GM19395 (cell line): ENCODE results near the gene TBC1D32.
"Not testable (repeated sequence)": the region's sequence is repeated elsewhere in the genome, so short reads cannot be mapped to it uniquely, and the experiment has no call there.

ENCODE experiments used
- ATAC-seq: cut with Tn5 transposase; IDR thresholded peaks from one replicate; pipeline ENCODE4 v1.9.1; 2021; ENCODE audit warnings: mild to moderate bottlenecking, moderate library complexity; ENCODE audit not compliant: unreplicated experiment

The TBC1D32 gene

GRCh38 chr6:121334299-121335086, at the start of gene TBC1D32:
Gene TBC1D32 (minus strand): TSS chr6:121334480. CDS start chr6:121334430, 50 bp downstream.
- ATAC-seq = peak; percentile 95

- ATAC-seq = no peak
Observed at GRCh38 chr6:121383478-121383877, 49.2 kb upstream of the TBC1D32 start.

GRCh38 chr6:121382467-121383121, 48.3 kb upstream of the TBC1D32 start:
- ATAC-seq = no peak

- no peak for ATAC-seq
Observed at GRCh38 chr6:121376411-121376810, 42.1 kb upstream of the TBC1D32 start.

- not testable (repeated sequence) for ATAC-seq
Observed at GRCh38 chr6:121374219-121374618, 39.9 kb upstream of the TBC1D32 start.

- ATAC-seq = no peak
Observed at GRCh38 chr6:121365536-121366521, 31.5 kb upstream of the TBC1D32 start.

GRCh38 chr6:121356575-121356974, 22.3 kb upstream of the TBC1D32 start:
- ATAC-seq = no peak

- ATAC-seq = no peak
Observed at GRCh38 chr6:121354764-121355163, 20.5 kb upstream of the TBC1D32 start.

GRCh38 chr6:121352941-121353340, 18.7 kb upstream of the TBC1D32 start:
- no peak for ATAC-seq

GRCh38 chr6:121351916-121352315, 17.6 kb upstream of the TBC1D32 start:
- no peak for ATAC-seq

- no peak for ATAC-seq
Observed at GRCh38 chr6:121349596-121349995, 15.3 kb upstream of the TBC1D32 start.

- ATAC-seq = no peak
Observed at GRCh38 chr6:121347484-121347883, 13.2 kb upstream of the TBC1D32 start.

GRCh38 chr6:121344539-121344938, 10.3 kb upstream of the TBC1D32 start:
- ATAC-seq = no peak

- no peak for ATAC-seq
Observed at GRCh38 chr6:121339639-121340226, 5.5 kb upstream of the TBC1D32 start.

GRCh38 chr6:121338956-121339355, 4.7 kb upstream of the TBC1D32 start:
- ATAC-seq = no peak

- ATAC-seq = no peak
Observed at GRCh38 chr6:121338366-121338765, 4.1 kb upstream of the TBC1D32 start.

GRCh38 chr6:121335087-121336008, 1.1 kb upstream of the TBC1D32 start:
- no peak for ATAC-seq

GRCh38 chr6:121333694-121334093, 586 bp downstream of the TBC1D32 start:
- not testable (repeated sequence) for ATAC-seq

GRCh38 chr6:121333196-121333595, 1.1 kb downstream of the TBC1D32 start:
- no peak for ATAC-seq

- no peak for ATAC-seq
Observed at GRCh38 chr6:121330516-121330915, 3.8 kb downstream of the TBC1D32 start.
